GM04503 (cell line): ENCODE results near the gene ADK.
"Not testable (repeated sequence)": the region's sequence is repeated elsewhere in the genome, so short reads cannot be mapped to it uniquely, and the experiment has no call there.

Experiments
- DNase-seq: peaks from one replicate; pipeline ENCODE4 v3.0.0-alpha.2; 2012; ENCODE audit warnings: low read depth

Gene ADK

DNA sequence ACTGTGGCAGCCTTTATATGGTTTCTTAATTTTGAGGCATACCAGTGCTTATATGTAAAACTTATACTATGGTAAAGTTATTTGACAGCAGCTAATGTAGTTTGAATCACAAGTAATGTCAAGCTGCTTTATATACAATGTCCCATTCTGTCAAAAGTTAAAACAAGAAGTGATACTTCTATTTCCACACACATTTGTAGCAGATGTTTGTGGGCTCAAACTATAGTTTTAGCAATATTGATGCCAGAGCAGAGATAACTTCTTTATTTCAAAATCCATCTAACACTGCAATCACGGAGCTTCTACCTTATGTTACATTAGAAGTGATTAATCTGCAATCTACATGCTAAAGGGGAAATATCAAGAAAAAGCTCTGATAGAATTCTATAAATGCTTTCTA lies 149.6 kb downstream of the ADK start:
- DNase-seq, result no peak

- no peak for DNase-seq
Measured at GRCh38 chr10:74305730-74306129, 154.7 kb downstream of the ADK start.

DNA sequence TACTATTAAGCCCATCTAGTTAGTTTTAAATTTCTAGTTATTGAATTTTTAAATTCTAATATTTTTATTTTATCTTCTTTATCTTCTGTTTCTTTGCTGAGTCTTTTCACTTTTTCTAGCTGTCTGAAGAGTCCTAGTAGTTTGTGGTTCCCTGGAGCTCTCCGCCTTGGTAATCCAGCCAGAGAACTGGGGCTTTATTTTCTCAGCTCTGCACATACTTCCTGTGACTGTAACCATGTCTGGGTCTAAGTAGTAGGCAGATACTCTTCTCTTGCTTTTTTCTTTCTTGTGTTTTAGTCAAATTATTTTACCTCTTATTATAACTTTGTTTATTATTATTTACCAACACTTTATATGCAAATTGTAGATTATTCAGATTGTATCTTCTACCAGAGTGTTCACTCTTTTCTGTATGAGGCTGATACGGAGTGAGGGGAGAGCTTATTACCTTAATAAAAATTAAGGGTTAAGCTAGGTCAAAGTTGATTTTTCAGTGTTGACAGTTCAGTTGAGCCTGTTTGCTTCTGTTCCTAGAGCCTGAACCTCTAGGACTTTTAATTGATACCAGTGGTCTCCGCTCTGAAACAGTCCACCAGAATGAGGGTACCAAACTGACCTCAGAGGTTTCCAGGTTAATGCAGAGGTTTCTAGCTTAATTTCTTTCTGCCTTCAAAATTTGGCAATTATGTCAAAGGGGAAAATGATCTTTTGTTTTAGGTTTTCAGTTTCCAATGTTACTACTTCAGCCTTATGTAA lies 155.4 kb downstream of the ADK start:
- no peak for DNase-seq

- no peak for DNase-seq
Measured at GRCh38 chr10:74307061-74307651, 156.1 kb downstream of the ADK start.

DNA sequence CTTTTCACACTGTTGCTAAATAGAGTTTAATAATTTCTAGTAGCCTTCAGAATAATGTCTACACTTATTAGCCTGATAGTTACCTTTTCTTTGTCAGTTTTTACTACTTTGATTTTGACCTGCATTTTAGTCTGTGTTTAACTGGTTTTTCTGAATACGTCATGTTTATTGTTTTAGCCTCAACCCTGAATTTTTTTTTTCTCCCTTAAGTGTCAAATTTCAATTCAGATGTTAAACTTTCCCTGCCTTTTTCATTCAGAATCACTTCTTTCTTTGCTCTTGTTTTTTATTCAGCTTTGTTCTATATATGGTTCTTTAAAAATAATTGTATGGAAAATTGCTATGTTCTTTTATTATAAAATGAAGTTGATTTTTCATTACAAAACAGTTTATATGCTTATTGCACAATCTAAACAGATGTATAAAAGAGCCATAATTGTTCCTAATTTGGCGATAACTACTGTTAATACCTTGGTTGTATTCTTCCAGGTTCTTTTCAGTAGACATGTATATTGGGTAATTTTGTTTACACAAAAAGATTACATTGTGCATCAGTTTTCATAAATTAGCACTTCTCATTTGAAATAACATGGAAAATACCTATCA lies 159.7 kb downstream of the ADK start:
- DNase-seq, result no peak

GRCh38 chr10:74314166-74314565 lies 163.1 kb downstream of the ADK start:
- DNase-seq, result no peak

DNA sequence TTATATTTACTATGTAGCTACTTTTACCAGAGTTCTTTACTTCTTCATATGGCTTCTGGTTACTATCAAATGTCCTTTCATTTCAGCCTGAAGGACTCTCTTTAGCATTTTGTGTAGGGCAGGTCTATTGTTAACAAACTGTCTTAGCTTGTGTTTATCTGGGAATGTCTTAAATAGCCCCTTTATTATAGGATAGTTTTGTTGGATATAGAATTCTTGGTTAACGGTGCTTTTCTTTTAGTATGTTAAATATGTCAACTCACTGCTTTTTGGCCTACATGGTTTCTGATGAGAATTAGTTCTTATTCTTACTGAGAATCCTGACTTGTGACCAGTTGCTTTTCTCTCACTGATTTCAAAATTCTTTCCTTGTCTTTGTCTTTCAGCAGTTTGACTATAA lies 169.0 kb downstream of the ADK start:
- DNase-seq, result no peak

DNA sequence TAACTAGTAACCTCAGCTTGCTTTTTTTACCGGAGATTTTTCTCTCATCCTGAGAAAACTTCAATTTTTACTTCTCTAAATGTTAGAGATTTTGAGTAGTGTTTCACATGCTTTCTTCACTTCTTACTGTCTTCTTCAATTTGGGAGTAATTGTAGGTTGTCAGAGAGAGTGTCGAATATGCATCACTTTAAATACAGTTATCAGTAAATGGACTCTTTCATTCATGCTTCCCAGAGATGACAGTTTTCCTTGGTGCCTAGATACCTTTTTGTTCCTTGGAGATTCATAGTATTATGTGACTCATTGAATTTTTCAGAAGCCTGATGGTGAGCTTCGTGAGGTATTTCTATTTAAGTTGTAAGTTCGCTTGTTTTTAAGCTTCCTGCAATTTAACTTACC lies 169.7 kb downstream of the ADK start:
- no peak for DNase-seq

GRCh38 chr10:74322141-74322540 lies 171.1 kb downstream of the ADK start:
- DNase-seq, result no peak

GRCh38 chr10:74322565-74322964 lies 171.5 kb downstream of the ADK start:
- DNase-seq, result no peak

DNA sequence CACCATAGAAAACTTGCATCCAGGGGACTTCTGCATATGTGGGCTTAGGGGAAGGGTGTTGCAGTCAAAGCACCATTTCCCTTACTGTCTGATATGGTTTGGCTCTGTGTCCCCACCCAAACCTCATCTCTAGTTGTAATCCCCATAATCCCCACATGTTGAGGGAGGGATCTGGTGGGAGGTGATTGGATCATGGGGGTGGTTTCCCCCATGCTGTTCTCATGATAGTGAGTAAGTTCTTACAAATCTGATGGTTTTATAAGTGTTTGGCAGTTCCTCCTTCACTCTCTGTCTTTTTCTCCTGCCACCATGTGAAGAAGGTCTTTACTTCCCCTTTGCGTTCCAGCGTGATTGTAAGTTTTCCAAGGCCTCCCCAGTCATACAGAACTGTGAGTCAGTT lies 177.4 kb downstream of the ADK start:
- DNase-seq, result no peak

DNA sequence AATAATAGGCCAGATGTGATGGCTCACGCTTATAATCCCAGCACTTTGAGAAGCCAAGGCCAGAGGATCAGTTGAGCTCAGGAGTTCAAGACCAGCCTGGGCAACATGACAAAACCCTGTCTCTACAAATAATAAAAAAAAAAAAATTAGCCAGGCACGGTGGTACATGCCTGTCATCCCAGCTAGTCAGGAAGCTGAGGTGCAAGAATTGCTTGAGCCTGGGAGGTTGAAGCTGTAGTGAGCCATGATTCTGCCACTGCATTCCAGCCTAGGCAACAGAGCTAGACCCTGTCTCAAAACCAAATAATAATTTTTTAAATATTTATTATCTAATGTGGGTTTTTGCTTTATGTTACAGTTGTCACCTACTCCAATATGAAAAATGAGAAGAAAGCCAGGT lies 178.9 kb downstream of the ADK start:
- no peak for DNase-seq

DNA sequence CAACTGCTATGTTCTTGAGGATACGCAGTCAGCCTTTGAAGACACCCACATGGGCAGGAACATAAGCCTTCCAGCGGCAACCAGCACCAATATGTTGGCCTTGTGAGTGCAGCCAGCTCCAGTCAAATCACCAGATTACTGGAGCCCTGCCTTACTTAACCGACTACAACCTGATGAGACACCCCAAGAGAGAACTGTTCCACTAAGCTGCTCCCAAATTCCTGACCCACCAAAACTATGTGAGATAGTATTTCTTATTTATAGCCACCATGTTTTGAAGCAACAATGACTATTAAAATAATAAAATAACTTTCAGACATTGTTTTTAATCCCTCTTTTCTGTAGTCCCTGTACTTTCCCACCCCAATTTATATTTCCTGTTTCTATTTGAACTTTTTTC lies 179.6 kb downstream of the ADK start:
- DNase-seq, result no peak

- DNase-seq, result peak; percentile 58
Measured at GRCh38 chr10:74332398-74332797, 181.4 kb downstream of the ADK start.

DNA sequence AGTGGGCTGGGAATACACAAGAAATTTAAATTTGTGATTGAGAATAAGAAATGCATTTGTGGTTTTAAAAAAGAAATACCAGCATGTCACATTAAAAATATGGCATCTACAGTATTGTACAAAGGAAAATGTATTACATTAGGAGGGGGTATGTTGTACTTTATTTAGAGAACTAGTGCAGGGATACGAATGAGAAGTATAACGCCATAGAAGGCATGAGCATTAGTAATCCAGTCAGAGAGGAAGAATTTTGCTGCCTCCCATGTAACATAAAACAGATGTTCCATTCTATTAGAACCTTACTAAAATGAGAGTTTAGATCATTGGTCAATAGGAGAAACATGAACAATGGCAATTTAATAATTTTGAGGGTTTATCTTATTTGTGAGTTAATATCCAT lies 182.2 kb downstream of the ADK start:
- peak; percentile 70 for DNase-seq

GRCh38 chr10:74334221-74334620 lies 183.2 kb downstream of the ADK start:
- no peak for DNase-seq

GRCh38 chr10:74335501-74335900 lies 184.5 kb downstream of the ADK start:
- no peak for DNase-seq

DNA sequence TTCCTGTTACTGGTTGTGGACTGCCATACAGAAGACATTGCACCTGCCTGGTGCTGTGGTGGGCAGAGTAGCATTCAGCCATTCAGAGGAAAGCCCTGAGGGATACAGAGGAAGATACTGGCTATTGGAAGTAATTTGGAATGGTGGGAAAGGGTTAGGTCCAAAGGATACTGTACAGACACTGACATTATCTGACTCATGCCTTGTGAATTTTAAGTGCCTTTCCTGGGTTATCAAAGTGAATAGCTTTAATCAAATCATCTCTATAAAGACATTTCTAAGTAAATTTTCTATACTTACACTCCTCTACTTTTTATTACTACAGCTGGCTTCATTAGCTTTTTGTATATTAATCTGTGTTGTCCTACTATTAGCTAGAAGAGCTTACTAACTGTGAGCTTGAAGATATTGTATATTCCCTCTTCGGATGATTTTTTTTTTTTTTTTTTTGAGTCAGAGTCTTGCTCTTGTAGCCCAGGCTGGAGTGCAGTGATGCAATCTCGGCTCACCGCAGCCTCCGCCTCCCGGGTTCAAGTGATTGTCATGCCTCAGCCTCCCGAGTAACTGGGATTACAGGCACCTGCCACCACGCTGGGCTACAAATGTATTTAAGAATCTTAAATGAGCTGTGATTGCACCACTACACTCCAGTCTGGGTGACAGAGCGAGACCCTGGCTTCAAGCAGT lies 186.5 kb downstream of the ADK start:
- DNase-seq, result no peak

GRCh38 chr10:74342991-74343390 lies 192.0 kb downstream of the ADK start:
- DNase-seq, result no peak

DNA sequence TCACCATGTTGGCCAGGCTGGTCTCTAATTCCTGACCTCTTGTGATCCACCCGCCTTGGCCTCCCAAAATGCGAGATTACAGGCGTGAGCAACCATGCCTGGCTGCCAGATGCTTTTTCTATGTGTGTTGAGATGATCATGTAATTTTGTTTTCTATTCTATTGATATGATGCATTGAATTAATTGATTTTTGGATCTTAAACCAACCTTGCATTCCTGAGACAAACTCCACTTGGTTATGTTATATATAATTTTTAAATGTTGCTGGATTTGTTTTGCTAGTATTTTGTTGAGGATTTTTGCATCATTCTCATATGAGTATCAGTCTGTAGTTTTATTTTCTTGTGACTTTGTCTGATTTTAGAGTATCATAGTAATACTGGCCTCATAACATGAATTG lies 192.8 kb downstream of the ADK start:
- no peak for DNase-seq

DNA sequence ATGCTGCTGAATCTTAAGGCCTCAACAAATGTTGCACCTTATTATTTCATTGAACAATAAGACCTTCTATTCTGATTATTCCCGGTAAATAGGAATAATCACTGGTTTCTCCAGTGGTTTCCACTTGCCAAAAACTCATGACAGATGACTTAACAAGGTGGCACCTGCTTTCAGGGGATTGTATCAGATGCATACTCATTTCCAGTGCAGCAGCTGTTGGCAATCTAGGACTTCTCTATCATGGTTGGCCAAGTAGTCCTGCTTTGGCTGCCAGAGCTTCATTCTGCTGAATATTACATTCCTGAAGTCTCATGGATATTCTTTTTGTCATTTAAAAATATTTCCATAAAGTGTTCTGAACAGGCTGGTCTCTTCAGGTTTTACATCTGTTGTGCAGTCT lies 193.3 kb downstream of the ADK start:
- no peak for DNase-seq

DNA sequence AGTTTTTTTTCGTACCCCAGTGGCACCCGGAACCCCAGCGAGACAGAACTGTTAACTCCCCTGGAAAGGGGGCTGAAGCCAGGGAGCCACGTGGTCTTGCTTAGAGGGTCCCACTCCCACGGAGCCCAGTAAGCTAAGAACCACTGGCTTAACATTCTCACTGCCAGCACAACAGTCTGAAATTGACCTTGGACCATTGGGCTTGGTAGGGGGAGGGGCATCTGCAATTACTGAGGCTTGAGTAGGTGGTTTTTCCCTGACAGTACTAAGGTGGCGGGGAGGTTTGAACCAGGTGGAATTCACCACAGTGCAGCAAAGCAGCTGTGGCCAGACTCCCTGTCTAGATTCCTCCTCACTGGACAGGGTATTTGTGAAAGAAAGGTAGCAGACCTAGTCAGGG lies 196.5 kb downstream of the ADK start:
- no peak for DNase-seq

DNA sequence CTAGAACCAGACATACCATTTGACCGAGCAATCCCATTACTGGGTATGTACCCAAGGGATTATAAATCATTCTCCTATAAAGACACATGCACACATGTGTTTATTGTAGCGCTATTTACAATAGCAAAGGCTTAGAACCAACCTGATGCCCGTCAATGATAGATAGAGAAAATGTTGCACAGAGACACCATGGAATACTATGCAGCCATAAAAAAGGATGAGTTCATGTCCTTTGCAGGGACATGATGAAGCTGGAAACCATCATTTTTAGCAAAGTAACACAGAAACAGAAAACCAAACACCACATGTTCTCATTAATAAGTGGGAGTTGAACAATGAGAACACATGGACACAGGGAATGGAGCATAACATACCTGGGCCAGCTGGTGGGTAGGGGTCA lies 202.0 kb downstream of the ADK start:
- not testable (repeated sequence) for DNase-seq
